Measurements from ENCODE around the gene SLC6A11.

The SLC6A11 gene

GRCh38 chr3:10957976-10958749 lies 142.1 kb downstream of the SLC6A11 start:
- DNase-seq, result no peak

- no peak for DNase-seq
These were observed 144.2 kb downstream of the SLC6A11 start for GRCh38 chr3:10960255-10960654.

- DNase-seq, result no peak
These were observed 145.9 kb downstream of the SLC6A11 start for GRCh38 chr3:10961921-10962320.

GRCh38 chr3:10962481-10963036 lies 146.5 kb downstream of the SLC6A11 start:
- DNase-seq, result no peak

- no peak for DNase-seq
These were observed 148.6 kb downstream of the SLC6A11 start for GRCh38 chr3:10964537-10965167.

GRCh38 chr3:10968401-10968800 lies 152.4 kb downstream of the SLC6A11 start:
- DNase-seq, result peak; percentile 8

- no peak for DNase-seq
These were observed 154.4 kb downstream of the SLC6A11 start for GRCh38 chr3:10970306-10970960.

- no peak for DNase-seq
These were observed 156.2 kb downstream of the SLC6A11 start for GRCh38 chr3:10972072-10972782.

GRCh38 chr3:10973046-10973595 lies 157.1 kb downstream of the SLC6A11 start:
- no peak for DNase-seq

GRCh38 chr3:10974131-10974530 lies 158.1 kb downstream of the SLC6A11 start:
- DNase-seq, result no peak

GRCh38 chr3:10974746-10975375 lies 158.8 kb downstream of the SLC6A11 start:
- DNase-seq, result no peak

- no peak for DNase-seq
These were observed 159.7 kb downstream of the SLC6A11 start for GRCh38 chr3:10975695-10976234.

GRCh38 chr3:10976770-10977169 lies 160.7 kb downstream of the SLC6A11 start:
- DNase-seq, result no peak

- DNase-seq, result no peak
These were observed 162.0 kb downstream of the SLC6A11 start for GRCh38 chr3:10977892-10978510.

- no peak for DNase-seq
These were observed 162.9 kb downstream of the SLC6A11 start for GRCh38 chr3:10978956-10979355.

- no peak for DNase-seq
These were observed 164.3 kb downstream of the SLC6A11 start for GRCh38 chr3:10980312-10980711.

- no peak for DNase-seq
These were observed 165.0 kb downstream of the SLC6A11 start for GRCh38 chr3:10981031-10981430.

GRCh38 chr3:10981961-10982360 lies 165.9 kb downstream of the SLC6A11 start:
- DNase-seq, result no peak

GRCh38 chr3:10982782-10983181 lies 166.8 kb downstream of the SLC6A11 start:
- no peak for DNase-seq

- DNase-seq, result no peak
These were observed 167.3 kb downstream of the SLC6A11 start for GRCh38 chr3:10983219-10983916.

- DNase-seq, result no peak
These were observed 168.4 kb downstream of the SLC6A11 start for GRCh38 chr3:10984371-10984896.

All from NCI-H146 (cell line).